ENCODE data around the gene GRB10.
"Not testable (repeated sequence)": the region's sequence is repeated elsewhere in the genome, so short reads cannot be mapped to it uniquely, and the experiment has no call there.

The GRB10 gene

DNA sequence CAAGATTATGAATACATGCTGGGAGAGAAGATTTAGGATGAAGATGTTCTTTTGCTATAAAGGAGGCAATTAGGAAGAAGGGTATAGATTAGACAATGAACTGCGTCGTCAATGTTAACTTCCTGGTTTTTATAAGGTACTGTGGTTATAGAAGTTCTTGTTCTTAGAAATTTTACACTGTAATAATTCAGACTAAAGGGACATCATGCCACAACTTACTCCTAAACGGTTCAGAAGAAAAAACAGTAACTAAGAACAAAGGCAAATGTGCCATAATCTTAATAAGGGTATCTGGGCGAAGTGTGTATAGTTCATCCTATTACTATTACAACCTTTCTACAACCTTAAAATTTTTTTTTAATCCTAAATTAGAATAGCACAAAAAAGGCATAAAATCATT lies 186.2 kb downstream of the GRB10 start:
- no peak for DNase-seq

GRCh38 chr7:50595491-50596102 lies 187.1 kb downstream of the GRB10 start:
- no peak for DNase-seq

DNA sequence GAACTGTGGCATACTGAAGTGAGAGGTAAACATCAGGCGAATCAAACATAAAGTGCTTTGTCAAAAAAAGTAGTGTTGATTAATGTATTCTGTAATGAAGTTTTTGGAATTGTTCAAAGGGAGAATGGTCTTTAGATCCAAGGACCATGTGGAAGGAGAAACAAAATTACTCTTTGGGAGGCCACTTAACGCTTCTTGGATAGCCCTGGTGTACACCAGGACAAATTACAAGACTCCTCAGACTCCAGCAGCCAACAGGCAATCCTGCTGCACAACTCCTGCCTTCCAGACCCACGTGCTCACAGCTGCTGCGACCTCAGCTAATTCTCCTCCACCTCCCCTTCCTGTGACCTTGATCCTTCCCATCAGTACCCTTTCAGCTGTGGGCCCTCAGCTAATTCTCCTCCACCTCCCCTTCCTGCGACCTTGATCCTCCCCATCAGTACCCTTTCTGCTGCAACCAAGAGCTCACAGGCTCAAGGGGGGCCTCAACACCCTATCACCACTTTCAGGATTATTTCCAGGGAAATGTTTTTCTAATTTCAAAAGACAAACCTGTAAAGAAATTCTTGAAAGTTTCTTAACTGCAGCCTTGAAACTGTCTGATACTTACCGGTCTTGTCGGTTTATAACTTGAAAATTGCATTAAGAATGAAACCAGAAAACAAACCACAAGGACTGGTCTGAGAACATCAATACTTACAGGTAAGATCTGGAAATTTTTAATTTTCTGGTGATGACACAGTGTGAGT lies 187.8 kb downstream of the GRB10 start:
- no peak for DNase-seq

DNA sequence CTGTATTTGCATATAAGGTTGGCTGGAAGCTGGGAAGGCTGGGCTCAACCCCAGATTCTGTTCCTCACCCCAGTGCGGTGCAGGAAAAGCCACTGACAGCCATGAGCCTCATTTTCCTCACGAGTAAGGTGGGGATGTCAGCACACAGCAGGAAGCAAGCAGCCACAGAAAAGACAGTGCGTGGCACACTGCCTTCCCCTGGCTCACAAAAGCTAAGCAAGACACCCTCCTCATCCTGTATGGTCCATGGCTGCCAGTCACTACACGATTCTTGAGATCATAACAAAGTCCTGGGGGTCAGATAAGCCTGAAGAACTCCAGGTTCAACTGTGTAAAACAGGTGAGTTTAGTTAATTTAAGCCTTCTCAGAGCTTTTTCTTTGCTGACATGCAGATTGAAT lies 188.6 kb downstream of the GRB10 start:
- DNase-seq, result no peak

DNA sequence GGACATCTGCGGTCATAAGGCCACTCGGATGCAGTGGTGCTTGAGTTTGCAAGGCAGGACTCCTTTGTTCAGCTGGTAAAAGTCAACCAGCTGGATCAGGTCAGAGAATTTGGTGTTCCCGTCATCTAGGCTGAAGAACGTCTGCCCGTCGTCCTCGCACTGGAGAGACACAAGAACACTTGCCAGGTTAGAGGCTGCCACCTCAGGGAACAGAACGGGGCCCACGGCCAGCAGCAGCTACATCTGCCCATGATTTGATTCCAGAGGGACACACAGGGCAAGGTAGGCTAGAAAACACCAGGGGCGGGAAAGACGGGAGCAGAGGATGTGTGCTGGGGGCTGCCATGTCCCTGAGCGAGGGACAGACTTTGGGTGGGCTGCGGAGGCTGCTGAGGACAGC lies 189.8 kb downstream of the GRB10 start:
- no peak for DNase-seq

- DNase-seq, result no peak
These were observed 190.9 kb downstream of the GRB10 start for GRCh38 chr7:50591480-50592438.

- DNase-seq, result no peak
These were observed 191.6 kb downstream of the GRB10 start for GRCh38 chr7:50591098-50591479.

DNA sequence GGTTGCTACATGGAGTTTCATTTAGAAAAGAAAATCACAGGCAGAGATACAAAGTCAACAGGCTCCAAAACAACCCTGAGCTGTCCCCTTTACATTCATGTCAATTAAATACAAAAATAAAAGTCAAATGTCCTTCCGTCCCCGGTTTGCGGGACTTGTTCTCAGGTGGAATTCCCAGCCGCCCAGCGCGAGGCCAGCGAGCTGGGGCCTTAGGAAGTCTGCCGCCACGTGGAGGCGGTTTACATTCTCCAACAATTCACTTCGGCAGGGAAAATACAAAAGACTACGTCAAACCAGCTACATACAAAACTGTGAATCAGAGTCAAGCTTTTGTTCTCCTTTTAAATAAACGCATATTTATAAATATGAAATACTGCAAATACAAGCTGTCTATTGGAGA lies 192.2 kb downstream of the GRB10 start:
- DNase-seq, result no peak

- no peak for DNase-seq
These were observed 193.3 kb downstream of the GRB10 start for GRCh38 chr7:50589364-50589763.

DNA sequence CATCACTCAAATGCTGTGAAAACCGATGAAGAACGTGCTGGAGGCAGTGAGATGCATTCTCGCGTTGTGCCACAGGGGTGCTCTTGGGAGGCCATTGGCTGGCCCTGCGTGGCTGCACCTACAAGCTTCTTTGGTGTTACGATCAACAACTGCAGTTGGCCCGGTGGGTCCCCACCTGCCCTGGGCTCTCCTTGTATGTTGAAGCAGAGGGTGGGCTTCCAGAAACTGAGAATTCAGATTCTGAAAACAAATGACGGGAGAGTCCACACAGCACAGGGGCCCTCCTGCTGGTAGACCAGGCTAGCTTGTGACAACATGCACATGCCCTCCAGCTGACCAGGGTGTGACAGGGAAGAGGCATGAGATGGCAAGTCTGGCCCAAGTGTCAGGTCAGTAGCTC lies 193.8 kb downstream of the GRB10 start:
- DNase-seq, result no peak

DNA sequence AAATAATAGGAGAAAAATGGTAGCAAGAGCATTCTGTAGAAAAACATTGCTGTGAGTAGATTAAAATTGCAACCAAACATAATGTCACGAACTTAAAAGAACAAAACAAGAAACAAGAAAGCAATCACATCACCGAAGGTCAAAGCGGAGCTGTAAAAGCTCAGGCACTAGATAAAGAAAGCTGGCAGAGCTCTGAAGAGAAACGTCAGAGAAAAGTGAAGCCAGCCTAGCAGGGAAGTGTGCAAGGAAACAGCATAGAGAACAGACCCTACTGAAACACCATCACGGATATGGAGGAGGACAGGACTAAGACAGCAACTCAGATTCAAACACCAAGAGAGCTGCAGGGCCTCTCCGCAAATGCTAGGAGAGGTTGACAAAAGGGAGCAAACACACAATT lies 195.0 kb downstream of the GRB10 start:
- DNase-seq, result no peak

GRCh38 chr7:50584793-50585408 lies 197.8 kb downstream of the GRB10 start:
- no peak for DNase-seq

GRCh38 chr7:50584386-50584785 lies 198.3 kb downstream of the GRB10 start:
- DNase-seq, result no peak

- DNase-seq, result not testable (repeated sequence)
These were observed 199.4 kb downstream of the GRB10 start for GRCh38 chr7:50583295-50583694.

DNA sequence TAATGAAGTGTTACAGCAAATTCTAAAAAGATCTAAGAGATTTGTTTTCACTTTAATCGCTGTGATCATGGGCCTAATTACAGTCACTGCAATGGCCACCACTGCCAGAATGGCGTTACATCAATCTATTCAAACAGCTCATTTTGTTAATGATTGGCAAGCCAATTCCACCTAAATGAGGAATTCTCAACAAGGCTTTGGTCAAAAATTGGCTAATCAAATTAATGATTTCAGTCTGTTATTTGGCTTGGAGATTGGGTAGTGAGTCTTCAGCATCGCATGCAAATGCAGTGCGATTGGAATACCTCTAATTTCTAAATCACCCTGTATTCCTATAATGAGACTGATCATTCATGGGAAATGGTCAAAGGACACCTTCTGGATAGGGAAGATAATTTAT lies 200.4 kb downstream of the GRB10 start:
- DNase-seq, result not testable (repeated sequence)

GRCh38 chr7:50580666-50581065 lies 202.0 kb downstream of the GRB10 start:
- DNase-seq, result not testable (repeated sequence)

GRCh38 chr7:50580057-50580456 lies 202.6 kb downstream of the GRB10 start:
- DNase-seq, result no peak

GRCh38 chr7:50578105-50578504 lies 204.6 kb downstream of the GRB10 start:
- not testable (repeated sequence) for DNase-seq

GRCh38 chr7:50577569-50577968 lies 205.1 kb downstream of the GRB10 start:
- no peak for DNase-seq

DNA sequence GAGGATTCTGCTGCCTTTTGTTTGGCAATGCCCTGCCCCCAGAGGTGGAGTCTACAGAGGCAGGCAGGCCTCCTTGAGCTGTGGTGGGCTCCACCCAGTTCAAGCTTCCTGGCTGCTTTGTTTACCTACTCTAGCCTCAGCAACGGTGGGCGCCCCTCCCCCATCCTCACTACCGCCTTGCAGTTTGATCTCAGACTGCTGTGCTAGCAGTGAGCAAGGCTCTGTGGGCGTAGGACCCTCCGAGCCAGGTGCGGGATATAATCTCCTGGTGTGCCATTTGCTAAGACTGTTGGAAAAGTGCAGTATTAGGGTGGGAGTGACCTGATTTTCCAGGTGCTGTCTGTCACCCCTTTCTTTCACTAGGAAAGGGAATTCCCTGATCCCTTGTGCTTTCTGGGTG lies 206.3 kb downstream of the GRB10 start:
- not testable (repeated sequence) for DNase-seq

DNA sequence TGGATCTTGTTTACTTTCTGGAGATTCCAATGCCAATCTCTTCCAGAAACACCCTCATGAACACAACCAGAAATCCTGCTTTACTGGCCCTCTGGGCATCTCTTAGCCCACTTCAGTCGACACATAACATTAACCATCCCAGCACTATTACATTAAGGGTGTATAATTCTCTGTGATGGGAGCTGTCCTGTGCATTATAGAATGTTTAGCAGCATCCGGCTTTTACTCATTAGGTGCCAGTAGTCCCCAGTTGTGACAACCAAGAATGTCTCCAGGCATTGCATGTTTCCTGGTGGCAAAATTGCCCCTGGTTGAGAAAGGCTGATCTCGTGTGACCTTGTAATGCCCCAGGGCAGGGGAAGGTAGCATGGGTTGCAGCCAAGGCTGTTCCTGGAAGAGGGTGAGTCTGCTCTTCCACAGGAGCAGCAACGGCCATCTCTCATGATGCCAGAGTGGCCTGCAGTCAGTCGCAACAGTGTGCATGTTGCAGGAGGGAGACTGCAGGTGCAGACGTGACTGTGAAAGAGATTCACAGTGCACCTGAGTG lies 214.9 kb downstream of the GRB10 start:
- DNase-seq, result no peak

- no peak for DNase-seq
These were observed 216.7 kb downstream of the GRB10 start for GRCh38 chr7:50565977-50566376.

GRCh38 chr7:50565559-50565916 lies 217.2 kb downstream of the GRB10 start:
- DNase-seq, result no peak
